ENCODE data around the gene GPC6. TPM values are rescaled to one million over a fixed set of nuclear protein-coding genes. Genes with fewer than 3 reads are reported as not detected.

GPC6 gene
- total and polyA plus RNA-seq, 9 of the 15 experiments (the other 6 are each of a cell fraction or from before 2014, with no cell fraction given), result under 0.01 to 0.20 (median 0.01) TPM; not detected in 4

DNA sequence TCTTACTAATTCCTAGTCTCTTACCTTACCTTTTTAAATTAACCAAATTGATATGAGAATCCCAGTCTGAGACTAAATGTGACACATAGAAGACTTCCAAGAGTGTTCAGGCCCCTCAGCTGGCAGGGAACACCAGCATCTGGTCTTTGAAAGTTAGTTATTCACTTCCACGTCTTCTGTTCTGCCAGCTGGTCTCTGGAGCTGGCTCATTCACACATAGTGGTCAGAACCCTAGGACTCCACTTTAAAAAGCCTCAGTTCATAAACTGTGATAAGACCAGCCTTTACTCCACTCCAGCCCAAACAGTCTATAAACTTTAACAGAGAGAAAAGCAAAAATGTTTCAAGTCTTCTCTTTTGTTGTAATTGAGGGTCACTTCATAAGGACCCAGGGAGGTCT lies 989.9 kb downstream of the GPC6 start (continued):
- TF ChIP-seq, protein P1, sequence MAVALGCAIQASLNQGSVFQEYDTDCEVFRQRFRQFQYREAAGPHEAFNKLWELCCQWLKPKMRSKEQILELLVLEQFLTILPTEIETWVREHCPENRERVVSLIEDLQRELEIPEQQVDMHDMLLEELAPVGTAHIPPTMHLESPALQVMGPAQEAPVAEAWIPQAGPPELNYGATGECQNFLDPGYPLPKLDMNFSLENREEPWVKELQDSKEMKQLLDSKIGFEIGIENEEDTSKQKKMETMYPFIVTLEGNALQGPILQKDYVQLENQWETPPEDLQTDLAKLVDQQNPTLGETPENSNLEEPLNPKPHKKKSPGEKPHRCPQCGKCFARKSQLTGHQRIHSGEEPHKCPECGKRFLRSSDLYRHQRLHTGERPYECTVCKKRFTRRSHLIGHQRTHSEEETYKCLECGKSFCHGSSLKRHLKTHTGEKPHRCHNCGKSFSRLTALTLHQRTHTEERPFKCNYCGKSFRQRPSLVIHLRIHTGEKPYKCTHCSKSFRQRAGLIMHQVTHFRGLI (CRISPR knock-in tag; IDR thresholded peaks at IDR 0.05), result no peak
- TF ChIP-seq, protein P2, sequence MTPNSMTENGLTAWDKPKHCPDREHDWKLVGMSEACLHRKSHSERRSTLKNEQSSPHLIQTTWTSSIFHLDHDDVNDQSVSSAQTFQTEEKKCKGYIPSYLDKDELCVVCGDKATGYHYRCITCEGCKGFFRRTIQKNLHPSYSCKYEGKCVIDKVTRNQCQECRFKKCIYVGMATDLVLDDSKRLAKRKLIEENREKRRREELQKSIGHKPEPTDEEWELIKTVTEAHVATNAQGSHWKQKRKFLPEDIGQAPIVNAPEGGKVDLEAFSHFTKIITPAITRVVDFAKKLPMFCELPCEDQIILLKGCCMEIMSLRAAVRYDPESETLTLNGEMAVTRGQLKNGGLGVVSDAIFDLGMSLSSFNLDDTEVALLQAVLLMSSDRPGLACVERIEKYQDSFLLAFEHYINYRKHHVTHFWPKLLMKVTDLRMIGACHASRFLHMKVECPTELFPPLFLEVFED (CRISPR knock-in tag; conservative IDR thresholded peaks at IDR 0.05), result no peak

DNA sequence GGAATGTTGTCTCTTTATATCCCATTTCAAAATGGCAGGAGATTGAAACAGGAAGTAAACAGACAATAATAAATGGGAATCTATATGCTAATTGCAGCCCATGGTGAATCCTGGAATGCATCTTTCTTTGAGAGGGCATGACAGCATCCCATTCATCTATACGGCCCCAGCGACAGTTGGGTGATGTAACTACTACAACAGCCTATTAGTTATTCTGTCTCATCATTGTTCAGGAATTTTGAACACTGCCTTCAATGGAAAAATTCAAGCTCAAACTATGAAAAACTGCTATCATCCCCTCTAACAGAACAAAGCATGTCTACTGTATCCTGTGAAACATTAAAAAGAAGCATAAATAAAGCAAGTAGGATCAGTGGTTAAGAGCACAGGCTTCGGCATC lies 990.8 kb downstream of the GPC6 start:
- intact Hi-C loops (cut with micrococcal nuclease), result no loop called here
- FAIRE-seq, result no peak
- H3K4me3 ChIP-seq, result no peak overlapping the region
- TF ChIP-seq KDM4B (IDR thresholded peaks at IDR 0.05; ENCODE audit: borderline replicate concordance in 2 of 2, low read depth in 1 of 2), result no peak
- no peak for TF ChIP-seq HOXB6 (CRISPR knock-in tag; IDR thresholded peaks at IDR 0.05; ENCODE audit: borderline replicate concordance)
- TF ChIP-seq, protein P3, sequence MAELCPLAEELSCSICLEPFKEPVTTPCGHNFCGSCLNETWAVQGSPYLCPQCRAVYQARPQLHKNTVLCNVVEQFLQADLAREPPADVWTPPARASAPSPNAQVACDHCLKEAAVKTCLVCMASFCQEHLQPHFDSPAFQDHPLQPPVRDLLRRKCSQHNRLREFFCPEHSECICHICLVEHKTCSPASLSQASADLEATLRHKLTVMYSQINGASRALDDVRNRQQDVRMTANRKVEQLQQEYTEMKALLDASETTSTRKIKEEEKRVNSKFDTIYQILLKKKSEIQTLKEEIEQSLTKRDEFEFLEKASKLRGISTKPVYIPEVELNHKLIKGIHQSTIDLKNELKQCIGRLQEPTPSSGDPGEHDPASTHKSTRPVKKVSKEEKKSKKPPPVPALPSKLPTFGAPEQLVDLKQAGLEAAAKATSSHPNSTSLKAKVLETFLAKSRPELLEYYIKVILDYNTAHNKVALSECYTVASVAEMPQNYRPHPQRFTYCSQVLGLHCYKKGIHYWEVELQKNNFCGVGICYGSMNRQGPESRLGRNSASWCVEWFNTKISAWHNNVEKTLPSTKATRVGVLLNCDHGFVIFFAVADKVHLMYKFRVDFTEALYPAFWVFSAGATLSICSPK (IDR thresholded peaks at IDR 0.05; ENCODE audit: borderline replicate concordance), result no peak
- no peak for TF ChIP-seq ZNF707 (CRISPR knock-in tag; conservative IDR thresholded peaks at IDR 0.05)
- TF ChIP-seq, protein P4, sequence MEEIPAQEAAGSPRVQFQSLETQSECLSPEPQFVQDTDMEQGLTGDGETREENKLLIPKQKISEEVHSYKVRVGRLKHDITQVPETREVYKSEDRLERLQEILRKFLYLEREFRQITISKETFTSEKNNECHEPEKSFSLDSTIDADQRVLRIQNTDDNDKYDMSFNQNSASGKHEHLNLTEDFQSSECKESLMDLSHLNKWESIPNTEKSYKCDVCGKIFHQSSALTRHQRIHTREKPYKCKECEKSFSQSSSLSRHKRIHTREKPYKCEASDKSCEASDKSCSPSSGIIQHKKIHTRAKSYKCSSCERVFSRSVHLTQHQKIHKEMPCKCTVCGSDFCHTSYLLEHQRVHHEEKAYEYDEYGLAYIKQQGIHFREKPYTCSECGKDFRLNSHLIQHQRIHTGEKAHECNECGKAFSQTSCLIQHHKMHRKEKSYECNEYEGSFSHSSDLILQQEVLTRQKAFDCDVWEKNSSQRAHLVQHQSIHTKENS (CRISPR knock-in tag; IDR thresholded peaks at IDR 0.05), result no peak
- no peak for TF ChIP-seq TSC22D4 (tag; IDR thresholded peaks at IDR 0.05)
- TF ChIP-seq ZNF232 (CRISPR knock-in tag; IDR thresholded peaks at IDR 0.05), result no peak
- no peak for TF ChIP-seq ZNF561 (CRISPR knock-in tag; conservative IDR thresholded peaks at IDR 0.05)
- TF ChIP-seq CHCHD3 (CRISPR knock-in tag; IDR thresholded peaks at IDR 0.05), result no peak
- TF ChIP-seq, protein P5, sequence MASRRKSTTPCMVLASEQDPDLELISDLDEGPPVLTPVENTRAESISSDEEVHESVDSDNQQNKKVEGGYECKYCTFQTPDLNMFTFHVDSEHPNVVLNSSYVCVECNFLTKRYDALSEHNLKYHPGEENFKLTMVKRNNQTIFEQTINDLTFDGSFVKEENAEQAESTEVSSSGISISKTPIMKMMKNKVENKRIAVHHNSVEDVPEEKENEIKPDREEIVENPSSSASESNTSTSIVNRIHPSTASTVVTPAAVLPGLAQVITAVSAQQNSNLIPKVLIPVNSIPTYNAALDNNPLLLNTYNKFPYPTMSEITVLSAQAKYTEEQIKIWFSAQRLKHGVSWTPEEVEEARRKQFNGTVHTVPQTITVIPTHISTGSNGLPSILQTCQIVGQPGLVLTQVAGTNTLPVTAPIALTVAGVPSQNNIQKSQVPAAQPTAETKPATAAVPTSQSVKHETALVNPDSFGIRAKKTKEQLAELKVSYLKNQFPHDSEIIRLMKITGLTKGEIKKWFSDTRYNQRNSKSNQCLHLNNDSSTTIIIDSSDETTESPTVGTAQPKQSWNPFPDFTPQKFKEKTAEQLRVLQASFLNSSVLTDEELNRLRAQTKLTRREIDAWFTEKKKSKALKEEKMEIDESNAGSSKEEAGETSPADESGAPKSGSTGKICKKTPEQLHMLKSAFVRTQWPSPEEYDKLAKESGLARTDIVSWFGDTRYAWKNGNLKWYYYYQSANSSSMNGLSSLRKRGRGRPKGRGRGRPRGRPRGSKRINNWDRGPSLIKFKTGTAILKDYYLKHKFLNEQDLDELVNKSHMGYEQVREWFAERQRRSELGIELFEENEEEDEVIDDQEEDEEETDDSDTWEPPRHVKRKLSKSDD (conservative IDR thresholded peaks at IDR 0.05; ENCODE audit: low read length), result no peak
- TF ChIP-seq ESRRB (CRISPR knock-in tag; IDR thresholded peaks at IDR 0.05; ENCODE audit: borderline replicate concordance), result no peak

More for the DNA sequence above, 990.8 kb downstream of the GPC6 start:
- no peaks in the 10 kb centered on the region for H3K79me2 ChIP-seq (ENCODE audit: control insufficient read depth, insufficient read depth, low read length)
- H3K4me2 ChIP-seq (ENCODE audit: insufficient read depth, low read length), result no peak overlapping the region
- H2AFZ ChIP-seq (ENCODE audit: low read depth, low read length), result no peak overlapping the region
- ATAC-seq (no peak), DNase-seq (ENCODE audit: extremely low read depth in 1 of 4, low spot score in 3 of 4) (no peak)
- H3K27me3 ChIP-seq (ENCODE audit: control insufficient read depth in 2 of 2, insufficient read depth in 2 of 2, low read length in 2 of 2), result no peaks in the 10 kb centered on the region
- no peaks in the 10 kb centered on the region for H3K4me1 ChIP-seq (replicated peaks in 1 of 2; ENCODE audit: control insufficient read depth in 2 of 2, insufficient read depth in 2 of 2, low read length in 2 of 2)
- H3K9ac ChIP-seq (ENCODE audit: insufficient read depth in 1 of 2, low read depth in 2 of 2, low read length in 2 of 2), result no peak overlapping the region
- BruUV-seq (replicated peaks), result no TSS peak
- WGBS (ENCODE audit: insufficient coverage, low coverage, missing lambda C conversion rate), result 0% methylated on average over 3 of the region's 3 CpGs
- no peaks in the 10 kb centered on the region for H3K9me1 ChIP-seq (ENCODE audit: control insufficient read depth, insufficient read depth, low read length)
- no peak overlapping the region for H3K27ac ChIP-seq (ENCODE audit: extremely low read depth, low read depth, low read length)
- H4K20me1 ChIP-seq (replicated peaks; ENCODE audit: control insufficient read depth, insufficient read depth, low read length), result no peaks in the 10 kb centered on the region
- POLR2A ChIA-PET, result no interaction called here
- H3K9me3 ChIP-seq (replicated peaks; ENCODE audit: control insufficient read depth, insufficient read depth, low read depth, low read length), result no peaks in the 10 kb centered on the region
- in situ Hi-C loops (cut with MboI), result no loop called here
- no peaks in the 10 kb centered on the region for H3K36me3 ChIP-seq (ENCODE audit: control insufficient read depth, insufficient read depth, low read length)
- CTCF ChIA-PET (ENCODE audit: low intra/inter-chr PET ratio), result no interaction called here
